22Rv1 (cell line): ENCODE measurements around the gene PTPRC.

Source experiments
- ZFX ChIP-seq: fragments of 450-650 bp; IDR thresholded peaks from 2 replicates; pipeline ENCODE4 v1.6.1; 2017; ENCODE audit warnings: antibody characterized with exemption, borderline replicate concordance
- TF ChIP-seq, protein P1 (sequence below): fragments of 450-650 bp; IDR thresholded peaks from 2 replicates; pipeline ENCODE4 v1.5.1; 2017; ENCODE audit warnings: mild to moderate bottlenecking

DNA sequence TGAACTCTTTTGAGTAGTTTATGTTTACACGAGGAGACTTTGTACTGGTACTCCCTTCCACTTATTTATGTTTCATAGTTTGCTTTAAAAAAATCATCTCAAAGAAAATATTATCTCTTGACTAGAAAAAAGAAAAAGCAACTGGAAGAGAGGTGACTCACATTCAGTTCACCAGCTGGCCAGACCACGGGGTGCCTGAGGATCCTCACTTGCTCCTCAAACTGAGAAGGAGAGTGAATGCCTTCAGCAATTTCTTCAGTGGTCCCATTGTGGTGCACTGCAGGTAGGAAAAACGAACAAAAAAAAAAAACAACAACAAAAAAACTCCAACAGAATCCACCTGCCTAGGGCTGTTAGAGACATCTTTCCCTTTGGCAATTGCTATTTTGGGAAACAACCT lies 102.9 kb downstream of the PTPRC start:
- TF ChIP-seq, protein P1, sequence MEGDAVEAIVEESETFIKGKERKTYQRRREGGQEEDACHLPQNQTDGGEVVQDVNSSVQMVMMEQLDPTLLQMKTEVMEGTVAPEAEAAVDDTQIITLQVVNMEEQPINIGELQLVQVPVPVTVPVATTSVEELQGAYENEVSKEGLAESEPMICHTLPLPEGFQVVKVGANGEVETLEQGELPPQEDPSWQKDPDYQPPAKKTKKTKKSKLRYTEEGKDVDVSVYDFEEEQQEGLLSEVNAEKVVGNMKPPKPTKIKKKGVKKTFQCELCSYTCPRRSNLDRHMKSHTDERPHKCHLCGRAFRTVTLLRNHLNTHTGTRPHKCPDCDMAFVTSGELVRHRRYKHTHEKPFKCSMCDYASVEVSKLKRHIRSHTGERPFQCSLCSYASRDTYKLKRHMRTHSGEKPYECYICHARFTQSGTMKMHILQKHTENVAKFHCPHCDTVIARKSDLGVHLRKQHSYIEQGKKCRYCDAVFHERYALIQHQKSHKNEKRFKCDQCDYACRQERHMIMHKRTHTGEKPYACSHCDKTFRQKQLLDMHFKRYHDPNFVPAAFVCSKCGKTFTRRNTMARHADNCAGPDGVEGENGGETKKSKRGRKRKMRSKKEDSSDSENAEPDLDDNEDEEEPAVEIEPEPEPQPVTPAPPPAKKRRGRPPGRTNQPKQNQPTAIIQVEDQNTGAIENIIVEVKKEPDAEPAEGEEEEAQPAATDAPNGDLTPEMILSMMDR, result no peak
- no peak for TF ChIP-seq ZFX
